Endometrial microvascular endothelial cells (primary cell): ENCODE results near the gene LIPH. TPM values are rescaled to one million over a fixed set of nuclear protein-coding genes. Genes with fewer than 3 reads are reported as not detected.

ENCODE experiments used
- in situ Hi-C: cut with HindIII; loops from 2 replicates; pipeline ENCODE4 v1.10.0; 2017; ENCODE audit warnings: low sequenced_read_pairs, low pct_unique_long_range_greater_than_20kb; ENCODE audit errors: inconsistent ontology term
- total RNA-seq: library from RNA; depleted of rRNA; stranded (reverse); fragments of >200 nt; gene quantifications from one replicate; pipeline ENCODE4 v1.2.3, GENCODE V29; 2015; ENCODE audit errors: inconsistent ontology term

LIPH gene
- total RNA-seq, 1 donor from 2014 or later, result not detected

- in situ Hi-C loops, result no loop called here
These were observed 2.7 kb upstream of the LIPH start for GRCh38 chr3:185555101-185555501.

DNA sequence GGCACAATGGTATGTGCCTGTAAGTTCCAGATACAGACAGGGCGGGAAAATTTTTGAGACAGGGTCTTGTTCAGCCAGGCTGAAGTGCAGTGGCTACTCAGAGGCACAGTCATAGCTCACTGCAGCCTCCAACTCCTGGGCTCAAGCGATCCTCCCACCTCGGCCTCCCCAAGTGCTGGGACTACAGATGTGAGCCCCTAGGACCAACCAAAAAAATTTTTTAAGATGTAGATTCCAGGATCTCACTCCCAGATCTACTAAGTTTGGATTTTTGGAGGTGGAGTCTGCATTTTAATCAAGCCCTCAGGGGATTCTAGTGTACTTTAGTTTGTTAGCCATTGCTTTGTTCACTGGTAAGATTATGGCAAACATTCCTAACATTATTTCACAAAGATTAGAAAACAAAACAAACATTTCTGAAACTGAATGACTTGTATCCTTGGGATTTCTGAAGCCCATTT, 2.7 kb downstream of the LIPH start:
- in situ Hi-C loops, result no loop called here

DNA sequence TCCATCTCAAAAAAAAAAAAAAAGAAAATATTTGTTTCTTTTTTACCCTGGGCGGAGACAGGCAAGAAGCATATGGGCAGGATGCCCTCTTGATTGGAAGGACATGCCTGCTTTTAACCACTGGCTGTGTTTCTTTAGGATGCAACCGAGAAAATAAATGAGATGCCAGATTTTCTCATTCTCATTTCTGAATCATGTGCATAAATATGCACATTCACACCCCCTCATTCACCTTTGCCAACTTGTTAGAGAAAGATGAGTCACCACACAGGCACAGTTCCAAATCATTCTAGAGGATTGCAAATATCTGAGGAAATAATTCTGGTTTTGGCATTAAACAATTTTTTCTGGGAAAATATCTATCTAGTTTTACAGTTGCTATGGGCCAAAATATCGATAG, 3.3 kb downstream of the LIPH start:
- in situ Hi-C loops, result no loop called here

- in situ Hi-C loops, result no loop called here
These were observed 11.7 kb downstream of the LIPH start for GRCh38 chr3:185540695-185541094.

- in situ Hi-C loops, result no loop called here
These were observed 12.5 kb downstream of the LIPH start for GRCh38 chr3:185539934-185540333.

- in situ Hi-C loops, result no loop called here
These were observed 14.9 kb downstream of the LIPH start for GRCh38 chr3:185537369-185537970.

- in situ Hi-C loops, result no loop called here
These were observed 17.9 kb downstream of the LIPH start for GRCh38 chr3:185534511-185534910.

DNA sequence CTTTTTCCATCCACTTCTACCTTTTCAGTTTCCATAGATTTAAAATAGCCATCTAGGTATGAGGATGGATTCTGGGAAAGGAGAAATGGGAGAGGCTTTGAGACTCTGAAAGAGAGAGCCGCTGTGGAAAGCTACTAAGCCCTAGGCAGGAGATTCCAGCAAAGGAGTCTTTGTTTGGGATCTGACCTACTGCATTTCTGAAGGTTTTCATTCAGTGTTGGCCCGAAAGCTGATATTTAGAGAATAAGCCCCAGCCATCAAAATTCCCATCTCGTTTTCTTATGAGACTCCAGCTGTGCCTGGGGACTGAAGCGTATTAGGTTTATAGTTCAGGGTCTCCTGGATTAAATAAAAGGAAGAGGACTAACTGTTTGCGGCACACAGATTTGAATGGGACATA, 19.5 kb downstream of the LIPH start:
- in situ Hi-C loops, result no loop called here

DNA sequence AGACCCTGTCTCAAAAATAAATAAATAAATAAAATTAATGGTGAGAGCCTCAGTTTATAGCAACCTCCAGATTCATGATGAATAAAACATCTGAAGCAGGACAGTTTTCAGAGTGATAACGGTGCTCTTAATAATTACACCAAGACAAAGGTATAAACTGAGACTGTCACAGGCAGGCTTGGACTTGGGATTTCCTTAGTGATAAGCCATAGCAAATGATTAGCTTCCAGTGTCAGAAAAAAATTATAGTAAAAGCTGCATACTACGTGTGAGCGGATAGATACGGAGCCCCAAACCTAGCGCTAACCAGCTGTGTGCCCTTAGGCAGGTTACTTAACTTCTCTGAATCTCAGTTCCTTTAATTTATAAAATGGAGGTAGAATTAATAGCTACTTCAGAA, 21.5 kb downstream of the LIPH start:
- in situ Hi-C loops, result no loop called here

DNA sequence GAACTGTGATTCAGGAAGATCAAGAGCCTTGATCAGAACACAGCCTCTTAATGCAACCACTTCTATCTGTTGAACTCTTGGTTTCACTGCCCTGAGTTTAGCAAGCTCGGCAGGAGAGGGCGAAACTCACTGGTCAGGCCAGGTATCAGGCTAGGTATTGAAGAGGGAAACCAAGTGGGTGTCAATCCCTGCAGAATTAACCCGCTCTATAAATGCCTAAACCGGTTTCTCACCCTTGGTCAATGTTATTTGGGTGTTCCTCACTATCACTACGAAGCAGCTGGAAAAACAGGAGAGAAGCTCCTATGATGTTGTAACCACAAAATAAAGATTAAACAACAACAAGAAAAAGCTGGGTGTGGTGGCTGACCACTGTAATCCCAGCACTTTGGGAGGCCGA, 23.9 kb downstream of the LIPH start:
- in situ Hi-C loops, result no loop called here

- in situ Hi-C loops, result no loop called here
These were observed 25.0 kb downstream of the LIPH start for GRCh38 chr3:185527364-185527763.

DNA sequence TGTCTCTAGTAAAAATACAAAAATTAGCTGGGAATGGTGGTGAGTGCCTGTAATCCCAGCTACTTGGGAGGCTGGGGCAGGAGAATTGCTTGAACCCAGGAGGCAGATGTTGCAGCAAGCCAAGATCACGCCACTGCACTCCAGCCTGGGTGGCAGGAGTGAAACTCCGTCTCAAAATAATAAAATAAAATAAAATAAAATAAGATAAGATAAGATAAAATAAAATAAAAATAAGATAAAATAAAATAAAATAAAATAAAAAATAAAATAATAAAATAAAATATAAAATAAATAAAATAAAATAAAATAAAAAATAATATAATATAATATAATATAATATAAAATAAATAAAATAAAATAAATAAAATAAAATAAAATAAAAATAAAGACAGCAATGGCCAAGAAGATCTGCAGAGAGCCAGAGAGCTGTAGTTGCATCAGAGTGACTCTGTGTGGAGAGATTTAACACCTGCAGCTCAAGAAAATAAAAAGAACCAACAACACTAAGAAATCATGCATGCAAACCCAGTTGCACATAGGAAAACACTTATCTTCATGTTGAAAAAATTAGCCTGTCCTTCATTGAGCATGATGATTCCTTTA, 25.9 kb downstream of the LIPH start:
- in situ Hi-C loops, result no loop called here

DNA sequence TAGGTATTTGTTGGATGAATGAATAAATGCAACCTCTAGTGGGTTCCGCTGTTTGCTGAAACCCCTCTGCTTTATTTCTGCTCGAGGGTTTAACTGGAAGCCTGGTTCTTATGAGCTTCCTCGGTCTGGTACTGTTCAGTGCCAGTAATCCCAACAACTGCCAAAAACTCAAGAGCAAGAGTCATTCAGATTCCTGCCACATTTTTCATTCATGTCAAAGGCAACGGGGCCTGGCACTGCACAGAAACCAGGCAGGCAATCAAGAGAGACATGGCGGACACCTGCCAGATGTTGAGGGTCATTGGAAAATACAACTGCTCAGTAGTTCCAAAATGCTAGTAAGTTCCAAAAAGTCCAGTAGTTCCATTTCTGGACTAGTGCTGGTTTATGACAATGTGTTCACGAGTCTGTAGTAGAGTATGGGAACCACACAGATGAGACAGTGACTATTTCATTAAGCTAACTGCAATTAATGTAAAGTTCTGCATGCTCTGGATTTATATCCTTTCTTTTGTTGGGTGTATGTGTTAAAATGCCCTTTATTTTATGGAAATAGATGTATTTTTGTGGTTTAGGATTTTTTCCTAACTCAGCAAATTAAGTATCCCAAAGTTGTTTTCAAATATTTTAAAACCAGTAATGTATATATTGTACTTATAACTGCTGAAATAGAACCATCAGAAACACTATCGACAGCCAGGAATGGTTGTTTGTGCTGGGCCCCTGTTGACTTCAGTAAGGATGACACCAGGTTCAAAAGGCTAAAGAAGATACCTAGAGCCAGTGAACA, 30.8 kb downstream of the LIPH start:
- in situ Hi-C loops, result no loop called here

DNA sequence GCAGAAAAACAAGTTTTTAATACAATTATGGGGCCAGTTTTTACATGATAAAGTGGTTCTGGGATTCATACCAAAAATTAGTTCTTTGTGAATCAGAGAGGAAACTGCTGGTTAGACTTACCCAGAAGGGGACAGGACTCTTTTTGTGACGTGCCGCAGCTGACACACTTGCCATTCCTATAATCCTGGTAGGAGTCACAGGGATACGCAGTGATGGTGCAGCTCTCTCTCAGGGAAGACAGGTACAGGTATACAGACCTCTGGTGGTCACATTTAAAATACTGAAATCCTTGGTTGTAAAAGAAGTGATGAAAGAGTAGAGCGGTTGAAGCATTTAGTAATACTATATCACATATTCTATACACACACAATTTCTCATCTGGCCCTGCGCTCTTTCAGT, 33.4 kb downstream of the LIPH start:
- in situ Hi-C loops, result no loop called here

DNA sequence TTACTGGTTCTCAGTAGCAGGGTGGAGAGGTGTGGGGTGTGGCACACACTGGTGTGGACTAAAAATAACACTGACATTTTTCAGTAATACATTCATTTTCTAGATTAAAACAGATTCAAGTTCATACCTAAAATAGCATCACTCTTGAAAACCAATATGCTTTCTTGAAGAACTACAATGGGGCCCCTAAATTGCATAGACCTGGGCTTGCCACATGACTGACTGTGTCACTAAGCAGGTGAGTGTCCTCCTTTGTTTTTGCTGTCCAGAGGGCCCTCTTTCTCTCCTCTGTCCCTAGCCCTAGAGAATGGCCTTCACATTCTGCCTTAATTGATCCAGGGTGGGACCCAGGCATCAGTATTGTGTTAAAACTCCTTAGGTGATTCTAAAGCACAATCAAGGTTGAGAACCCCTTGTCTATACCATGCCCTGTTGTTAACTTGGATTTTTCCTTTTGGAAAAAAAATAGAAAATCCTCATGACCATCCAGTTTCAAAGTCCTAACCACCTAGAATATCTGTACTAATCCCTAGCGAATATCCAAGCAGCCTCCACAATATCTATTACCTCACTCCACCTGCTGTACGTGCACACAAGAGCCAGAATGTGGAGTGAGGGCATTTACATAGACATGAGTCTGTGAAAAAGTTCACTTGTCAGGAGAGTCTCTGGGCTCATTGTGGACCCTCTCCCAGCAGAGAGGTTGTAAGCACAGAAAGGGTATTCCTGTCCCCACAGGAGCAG, 34.8 kb downstream of the LIPH start:
- in situ Hi-C loops, result no loop called here

DNA sequence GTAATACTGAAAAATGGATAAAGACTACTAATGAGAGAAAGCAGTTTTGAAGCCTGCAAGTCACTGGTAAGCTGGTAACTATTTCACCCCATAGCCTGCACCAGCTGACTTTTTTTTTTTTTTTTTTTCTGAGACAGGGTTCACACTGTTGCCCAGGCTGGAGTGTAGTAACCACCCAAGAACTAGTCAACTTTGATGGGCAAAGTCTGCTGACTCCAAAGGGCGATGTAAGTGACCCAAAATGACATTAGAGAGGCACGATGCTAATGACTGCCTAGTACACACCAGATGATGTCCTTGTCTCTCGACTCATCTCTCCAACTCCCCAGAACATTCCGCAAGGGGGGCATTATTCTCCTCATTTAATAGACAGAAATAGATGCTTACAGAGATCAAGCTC, 40.7 kb downstream of the LIPH start:
- in situ Hi-C loops, result no loop called here

DNA sequence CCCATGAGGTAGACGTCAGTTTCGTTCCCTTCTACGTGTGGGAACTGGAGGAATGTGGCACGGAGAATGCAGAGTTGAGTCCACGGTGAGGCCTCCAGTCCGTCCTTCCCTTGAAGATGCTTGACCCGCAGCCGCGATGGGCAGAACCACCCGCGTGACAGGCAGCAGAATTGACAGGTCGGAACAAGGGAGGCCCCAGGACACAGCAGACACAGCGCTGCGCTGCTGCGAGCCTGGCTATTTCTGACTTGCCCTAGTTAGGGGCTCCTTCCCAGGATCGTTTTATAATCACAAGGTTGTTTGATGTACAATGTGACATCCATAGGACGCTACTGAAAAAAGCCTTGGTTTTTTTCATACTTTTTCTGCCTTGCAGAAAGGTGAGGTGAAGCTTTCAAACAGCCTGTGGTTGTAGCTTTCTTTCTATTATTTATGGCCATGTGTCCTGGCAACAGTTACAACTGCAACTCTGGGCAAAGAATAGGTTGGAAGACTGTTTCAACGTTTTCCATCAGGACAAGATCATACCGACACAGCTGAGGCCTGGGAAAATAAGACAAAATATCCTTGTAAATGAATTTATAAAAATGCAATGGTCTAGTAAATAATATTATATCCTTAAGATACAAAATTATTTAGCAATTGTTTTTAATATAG, 43.9 kb downstream of the LIPH start:
- in situ Hi-C loops, result no loop called here

- in situ Hi-C loops, result no loop called here
These were observed 44.5 kb downstream of the LIPH start for GRCh38 chr3:185507883-185508282.

GRCh38 chr3:185504636-185505035, 47.8 kb downstream of the LIPH start:
- in situ Hi-C loops, result no loop called here
